ENCODE measurements around the gene HK3. TPM values are rescaled to one million over a fixed set of nuclear protein-coding genes. Genes with fewer than 3 reads are reported as not detected.

The HK3 gene
- total RNA-seq, 1 donor from 2014 or later = 0.51 TPM

GRCh38 chr5:176895831-176896230, 3.3 kb downstream of the HK3 start:
- no peak overlapping the region for H3K4me3 Mint-ChIP-seq (ENCODE audit: unreplicated experiment)
- DNase-seq (ENCODE audit: low spot score) = no peak
- peaks cover 21% of the 10 kb centered on the region for H3K4me1 Mint-ChIP-seq (ENCODE audit: unreplicated experiment)
- H3K36me3 Mint-ChIP-seq (ENCODE audit: low read depth, unreplicated experiment) = no peaks in the 10 kb centered on the region
- H3K9me3 Mint-ChIP-seq (ENCODE audit: unreplicated experiment) = no peaks in the 10 kb centered on the region
- no peak overlapping the region for H3K27ac Mint-ChIP-seq (ENCODE audit: unreplicated experiment)
- TF ChIP-seq CTCF (IDR thresholded peaks at IDR 0.05; ENCODE audit: unreplicated experiment) = no peak
- H3K27me3 Mint-ChIP-seq (ENCODE audit: unreplicated experiment) = peaks cover 4% of the 10 kb centered on the region

- no peak for TF ChIP-seq CTCF (IDR thresholded peaks at IDR 0.05; ENCODE audit: unreplicated experiment)
- Mint-ChIP-seq H3K36me3 (ENCODE audit: low read depth, unreplicated experiment) (no peaks in the 10 kb centered on the region), H3K27me3 (ENCODE audit: unreplicated experiment) (peaks cover 9% of the 10 kb centered on the region), H3K4me1 (ENCODE audit: unreplicated experiment) (peaks cover 10% of the 10 kb centered on the region), H3K27ac (ENCODE audit: unreplicated experiment) (no peak overlapping the region), H3K4me3 (ENCODE audit: unreplicated experiment) (no peak overlapping the region), H3K9me3 (ENCODE audit: unreplicated experiment) (no peaks in the 10 kb centered on the region)
- no peak for DNase-seq (ENCODE audit: low spot score)
Measured at GRCh38 chr5:176894298-176894697, 4.8 kb downstream of the HK3 start.

GRCh38 chr5:176892663-176893062, 6.5 kb downstream of the HK3 start:
- DNase-seq (ENCODE audit: low spot score) = no peak
- TF ChIP-seq CTCF (IDR thresholded peaks at IDR 0.05; ENCODE audit: unreplicated experiment) = no peak
- Mint-ChIP-seq H3K27me3 (ENCODE audit: unreplicated experiment) (peaks cover 11% of the 10 kb centered on the region), H3K27ac (ENCODE audit: unreplicated experiment) (no peak overlapping the region), H3K4me1 (ENCODE audit: unreplicated experiment) (peaks cover 5% of the 10 kb centered on the region), H3K9me3 (ENCODE audit: unreplicated experiment) (no peaks in the 10 kb centered on the region), H3K4me3 (ENCODE audit: unreplicated experiment) (no peak overlapping the region), H3K36me3 (ENCODE audit: low read depth, unreplicated experiment) (no peaks in the 10 kb centered on the region)

GRCh38 chr5:176891331-176891958, 7.7 kb downstream of the HK3 start:
- no peak overlapping the region for H3K4me3 Mint-ChIP-seq (ENCODE audit: unreplicated experiment)
- H3K4me1 Mint-ChIP-seq (ENCODE audit: unreplicated experiment) = peaks cover 5% of the 10 kb centered on the region
- no peaks in the 10 kb centered on the region for H3K9me3 Mint-ChIP-seq (ENCODE audit: unreplicated experiment)
- no peak for TF ChIP-seq CTCF (IDR thresholded peaks at IDR 0.05; ENCODE audit: unreplicated experiment)
- no peaks in the 10 kb centered on the region for H3K36me3 Mint-ChIP-seq (ENCODE audit: low read depth, unreplicated experiment)
- no peak for DNase-seq (ENCODE audit: low spot score)
- H3K27ac Mint-ChIP-seq (ENCODE audit: unreplicated experiment) = no peak overlapping the region
- H3K27me3 Mint-ChIP-seq (ENCODE audit: unreplicated experiment) = peaks cover 11% of the 10 kb centered on the region

GRCh38 chr5:176890455-176891330, 8.5 kb downstream of the HK3 start:
- H3K4me1 Mint-ChIP-seq (ENCODE audit: unreplicated experiment) = no peaks in the 10 kb centered on the region
- H3K36me3 Mint-ChIP-seq (ENCODE audit: low read depth, unreplicated experiment) = peaks cover 4% of the 10 kb centered on the region
- H3K9me3 Mint-ChIP-seq (ENCODE audit: unreplicated experiment) = no peaks in the 10 kb centered on the region
- H3K27ac Mint-ChIP-seq (ENCODE audit: unreplicated experiment) = no peak overlapping the region
- DNase-seq (ENCODE audit: low spot score) = no peak
- no peak overlapping the region for H3K4me3 Mint-ChIP-seq (ENCODE audit: unreplicated experiment)
- TF ChIP-seq CTCF (IDR thresholded peaks at IDR 0.05; ENCODE audit: unreplicated experiment) = no peak
- H3K27me3 Mint-ChIP-seq (ENCODE audit: unreplicated experiment) = peaks cover 16% of the 10 kb centered on the region

All from endothelial cell (in vitro differentiated cells).